Naive thymus-derived CD8-positive, alpha-beta T cell (primary cell): ENCODE data around the gene SLC11A2. TPM values are rescaled to one million over a fixed set of nuclear protein-coding genes. Genes with fewer than 3 reads are reported as not detected.

ENCODE experiments used
- ATAC-seq, 2 donors: fragments of 150-1000 bp; cut with Tn5 transposase in 1 of 2; sonication (Bioruptor Pico), chemical (Tn5 transposase) in 1 of 2; 1 replicate in 1 of 2; 2 replicates in 1 of 2; pipeline ENCODE4 v1.10.0; 2021; ENCODE audit warnings: mild to moderate bottlenecking in 2 of 2, moderate library complexity in 2 of 2
- POLR2A ChIA-PET: fragments of 350-600 bp; sonication (Branson Sonifier 250); formaldehyde crosslinking; loops from one replicate; lab custom pipeline; 2021; ENCODE audit warnings: antibody characterized with exemption; lab: Charles Lee
- DNase-seq, 10 donors: peaks; one replicate each; pipeline versions ENCODE4 v3.0.0 to v3.0.0-alpha.2; 2020 to 2022
- H3K27ac Mint-ChIP-seq, 10 donors: one replicate each; pipeline ENCODE4 v1.8.0; 2020 to 2022; ENCODE audit warnings: mild to moderate bottlenecking in 10 of 10, mixed read lengths in 10 of 10, moderate library complexity in 4 of 10, inconsistent platforms in 1 of 10
- H3K27me3 Mint-ChIP-seq, 5 donors: one replicate each; pipeline ENCODE4 v1.8.0; 2021 to 2022; ENCODE audit warnings: mixed read lengths in 5 of 5
- H3K36me3 Mint-ChIP-seq, 3 donors: one replicate each; pipeline ENCODE4 v1.8.0; 2020 to 2022; ENCODE audit warnings: mixed read lengths in 3 of 3, mild to moderate bottlenecking in 2 of 3, inconsistent platforms in 1 of 3
- H3K4me1 Mint-ChIP-seq, 4 donors: one replicate each; pipeline ENCODE4 v1.8.0; 2021 to 2022; ENCODE audit warnings: mixed read lengths in 4 of 4
- H3K4me3 Mint-ChIP-seq, 10 donors: one replicate each; pipeline ENCODE4 v1.8.0; 2020 to 2022; ENCODE audit warnings: mild to moderate bottlenecking in 10 of 10, mixed read lengths in 10 of 10, moderate library complexity in 6 of 10, inconsistent platforms in 1 of 10
- H3K9me3 Mint-ChIP-seq, 9 donors: one replicate each; pipeline ENCODE4 v1.8.0; 2020 to 2022; ENCODE audit warnings: mixed read lengths in 9 of 9, mild to moderate bottlenecking in 3 of 9, inconsistent platforms in 1 of 9, moderate library complexity in 1 of 9
- polyA plus RNA-seq, 3 donors: library from polyadenylated mRNA; unstranded; fragments of 300-500 nt; fragmentation: Illumina TruSeq; gene quantifications; one replicate each; pipeline ENCODE4 v1.2.3, GENCODE V29; 2021
- total RNA-seq, 8 experiments: library from RNA in 2 of 8; stranded (reverse) in 2 of 8; gene quantifications; one replicate each; pipeline ENCODE4 v1.2.3 and lab custom pipeline; 2021 to 2026

Gene SLC11A2
- total and polyA plus RNA-seq, 5 experiments from 2014 or later: 6.9 to 70.2 (median 17.2) TPM

- no peaks in the 10 kb centered on the region for H3K9me3 Mint-ChIP-seq
- POLR2A ChIA-PET: interaction anchor here (0.6 to 3.1 kb wide), 3 partner anchors 17 to 73 kb away, joined by 3 to 23 read pairs (median 3); partner anchors contain the start of gene SLC11A2
- peak overlapping the region; percentile 82 to 95 (median 86) for H3K27ac Mint-ChIP-seq
- DNase-seq (no peak), ATAC-seq (no peak)
- H3K4me1 Mint-ChIP-seq: peaks cover 12 to 57% (median 36%) of the 10 kb centered on the region in 4 donors
- H3K4me3 Mint-ChIP-seq: peak overlapping the region; percentile 70 to 93 (median 83)
- peaks cover 0 to 49% (median 3%) of the 10 kb centered on the region in 3 donors for H3K36me3 Mint-ChIP-seq
- no peaks in the 10 kb centered on the region for H3K27me3 Mint-ChIP-seq
Measured at GRCh38 chr12:51008329-51009055, 17.7 kb downstream of the SLC11A2 start.

- POLR2A ChIA-PET: no interaction called here
- H3K36me3 Mint-ChIP-seq: peaks cover 0 to 75% (median 3%) of the 10 kb centered on the region in 3 donors
- peaks cover 5 to 33% (median 21%) of the 10 kb centered on the region in 4 donors for H3K4me1 Mint-ChIP-seq
- H3K4me3 Mint-ChIP-seq: no peak overlapping the region
- H3K9me3 Mint-ChIP-seq: no peaks in the 10 kb centered on the region
- no peak for DNase-seq
- H3K27ac Mint-ChIP-seq: peak overlapping the region in 5 of 10 donors; percentile 15 to 81 (median 64)
- ATAC-seq: no peak
- no peaks in the 10 kb centered on the region for H3K27me3 Mint-ChIP-seq
Measured at GRCh38 chr12:51005671-51006070, 20.5 kb downstream of the SLC11A2 start.

- H3K36me3 Mint-ChIP-seq: peaks cover 0 to 82% (median 9%) of the 10 kb centered on the region in 3 donors
- no peaks in the 10 kb centered on the region for H3K27me3 Mint-ChIP-seq
- DNase-seq (no peak), ATAC-seq (no peak)
- H3K4me3 Mint-ChIP-seq: no peak overlapping the region
- peaks cover 5 to 27% (median 17%) of the 10 kb centered on the region in 4 donors for H3K4me1 Mint-ChIP-seq
- H3K9me3 Mint-ChIP-seq: no peaks in the 10 kb centered on the region
- peak overlapping the region in 5 of 10 donors; percentile 17 to 81 (median 59) for H3K27ac Mint-ChIP-seq
- POLR2A ChIA-PET: no interaction called here
Measured at GRCh38 chr12:51005030-51005429, 21.2 kb downstream of the SLC11A2 start.

DNA sequence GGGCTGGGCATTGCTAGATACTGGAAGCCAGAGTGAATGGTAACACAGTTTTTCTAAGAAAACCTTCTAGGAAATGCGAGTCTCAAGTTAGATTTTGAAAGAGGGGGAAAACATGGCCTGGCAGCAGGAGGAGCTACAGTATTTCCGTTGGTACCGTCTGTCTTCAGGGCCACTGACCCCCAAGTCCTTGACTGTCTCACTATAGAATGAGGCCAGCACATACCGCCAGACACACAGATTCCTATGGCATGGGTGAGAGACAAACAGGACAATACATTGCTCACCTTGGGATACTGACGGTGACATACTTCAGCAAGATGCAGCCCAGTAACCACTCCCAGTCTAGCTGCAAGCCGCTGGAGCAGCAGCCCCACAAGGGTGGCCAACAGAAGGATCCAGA, 21.7 kb downstream of the SLC11A2 start:
- Mint-ChIP-seq H3K4me3 (no peak overlapping the region), H3K4me1 (peaks cover 5 to 21% (median 14%) of the 10 kb centered on the region in 4 donors), H3K36me3 (peaks cover 0 to 87% (median 9%) of the 10 kb centered on the region in 3 donors), H3K9me3 (no peaks in the 10 kb centered on the region), H3K27ac (peak overlapping the region in 7 of 10 donors; percentile 1 to 69 (median 19)), H3K27me3 (no peaks in the 10 kb centered on the region)
- POLR2A ChIA-PET: no interaction called here
- ATAC-seq (no peak), DNase-seq (no peak)

DNA sequence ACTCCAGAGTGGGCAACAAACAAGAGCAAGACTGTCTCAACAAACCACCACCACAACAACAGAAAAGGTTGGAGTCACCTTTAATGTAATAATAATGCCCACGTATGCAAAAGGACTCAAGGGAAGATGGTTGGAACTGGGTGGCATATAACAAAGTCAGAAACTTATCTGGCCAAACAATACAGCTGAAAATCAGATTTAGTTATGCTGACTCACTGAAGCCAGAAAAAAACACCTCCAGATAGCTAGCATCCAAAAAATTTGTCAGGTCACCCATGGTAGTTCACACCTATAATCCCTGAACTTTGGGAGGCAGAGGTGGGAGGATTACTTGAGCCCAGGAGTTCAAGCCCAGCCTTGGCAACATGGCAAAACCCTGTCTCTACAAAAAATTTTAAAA, 24.4 kb downstream of the SLC11A2 start:
- Mint-ChIP-seq H3K4me1 (peaks cover 0 to 7% (median 0%) of the 10 kb centered on the region in 4 donors), H3K36me3 (peaks cover 0 to 91% (median 12%) of the 10 kb centered on the region in 3 donors), H3K9me3 (no peaks in the 10 kb centered on the region), H3K27ac (peak overlapping the region in 2 of 10 donors; percentile 22 to 73), H3K27me3 (no peaks in the 10 kb centered on the region), H3K4me3 (no peak overlapping the region)
- no peak for ATAC-seq
- POLR2A ChIA-PET: interaction anchor here (1.1 kb wide), 1 partner anchor 11 kb away, joined by 3 read pairs; no protein-coding TSS in a partner anchor
- no peak for DNase-seq

GRCh38 chr12:51000245-51000644, 25.9 kb downstream of the SLC11A2 start:
- Mint-ChIP-seq H3K4me3 (no peak overlapping the region), H3K27me3 (no peaks in the 10 kb centered on the region), H3K27ac (peak overlapping the region in 1 of 10 donors; percentile 4), H3K36me3 (peaks cover 4 to 91% (median 20%) of the 10 kb centered on the region in 3 donors), H3K9me3 (no peaks in the 10 kb centered on the region), H3K4me1 (peaks cover 0 to 2% (median 0%) of the 10 kb centered on the region in 4 donors)
- POLR2A ChIA-PET: no interaction called here
- DNase-seq: no peak
- no peak for ATAC-seq

GRCh38 chr12:50999093-50999492, 27.1 kb downstream of the SLC11A2 start:
- Mint-ChIP-seq H3K9me3 (no peaks in the 10 kb centered on the region), H3K27me3 (no peaks in the 10 kb centered on the region), H3K4me3 (no peak overlapping the region), H3K4me1 (peaks cover 0 to 3% (median under 1%) of the 10 kb centered on the region in 4 donors), H3K27ac (no peak overlapping the region), H3K36me3 (peaks cover 4 to 91% (median 29%) of the 10 kb centered on the region in 3 donors)
- DNase-seq: no peak
- POLR2A ChIA-PET: interaction anchor here (0.5 to 1.5 kb wide), 2 partner anchors 24 to 246 kb away, joined by 4 to 5 read pairs; no protein-coding TSS in a partner anchor
- no peak for ATAC-seq

DNA sequence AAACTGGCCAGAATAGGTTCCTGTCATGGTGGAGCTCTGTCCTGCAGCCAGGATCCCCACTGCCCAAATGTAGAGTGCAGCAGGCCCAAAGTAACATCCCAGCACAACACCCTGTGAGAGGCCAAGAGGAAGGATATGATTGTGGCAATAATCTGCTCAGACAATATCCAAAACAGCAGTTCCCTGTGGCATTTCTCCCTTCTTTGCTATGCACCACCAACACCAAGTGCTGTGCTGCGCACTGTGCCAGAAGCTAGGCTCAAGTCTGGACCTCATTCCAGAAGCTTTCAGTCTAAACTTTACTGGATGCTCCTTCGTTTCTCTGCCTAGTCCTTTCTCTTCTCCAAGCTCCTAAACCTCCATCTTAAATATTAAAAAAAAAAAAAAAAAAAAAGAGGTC, 33.4 kb downstream of the SLC11A2 start:
- Mint-ChIP-seq H3K4me1 (peaks cover 0 to 3% (median under 1%) of the 10 kb centered on the region in 4 donors), H3K27ac (no peak overlapping the region), H3K27me3 (no peaks in the 10 kb centered on the region), H3K9me3 (no peaks in the 10 kb centered on the region), H3K36me3 (peaks cover 4 to 93% (median 49%) of the 10 kb centered on the region in 3 donors), H3K4me3 (no peak overlapping the region)
- POLR2A ChIA-PET: no interaction called here
- no peak for ATAC-seq
- no peak for DNase-seq

- DNase-seq (no peak), ATAC-seq (no peak)
- Mint-ChIP-seq H3K36me3 (peaks cover 4 to 96% (median 44%) of the 10 kb centered on the region in 3 donors), H3K4me1 (peaks cover 3 to 11% (median 6%) of the 10 kb centered on the region in 4 donors), H3K27ac (peak overlapping the region in 1 of 10 donors; percentile 25), H3K27me3 (no peaks in the 10 kb centered on the region), H3K9me3 (no peaks in the 10 kb centered on the region), H3K4me3 (no peak overlapping the region)
- POLR2A ChIA-PET: no interaction called here
Measured at GRCh38 chr12:50991291-50991690, 34.9 kb downstream of the SLC11A2 start.

- no peak for DNase-seq
- Mint-ChIP-seq H3K9me3 (no peaks in the 10 kb centered on the region), H3K27ac (peak overlapping the region in 4 of 10 donors; percentile 6 to 70 (median 29)), H3K27me3 (no peaks in the 10 kb centered on the region), H3K4me1 (peaks cover 3 to 11% (median 6%) of the 10 kb centered on the region in 4 donors), H3K36me3 (peaks cover 3 to 94% (median 42%) of the 10 kb centered on the region in 3 donors), H3K4me3 (no peak overlapping the region)
- POLR2A ChIA-PET: no interaction called here
- no peak for ATAC-seq
Measured at GRCh38 chr12:50990791-50991190, 35.4 kb downstream of the SLC11A2 start.

DNA sequence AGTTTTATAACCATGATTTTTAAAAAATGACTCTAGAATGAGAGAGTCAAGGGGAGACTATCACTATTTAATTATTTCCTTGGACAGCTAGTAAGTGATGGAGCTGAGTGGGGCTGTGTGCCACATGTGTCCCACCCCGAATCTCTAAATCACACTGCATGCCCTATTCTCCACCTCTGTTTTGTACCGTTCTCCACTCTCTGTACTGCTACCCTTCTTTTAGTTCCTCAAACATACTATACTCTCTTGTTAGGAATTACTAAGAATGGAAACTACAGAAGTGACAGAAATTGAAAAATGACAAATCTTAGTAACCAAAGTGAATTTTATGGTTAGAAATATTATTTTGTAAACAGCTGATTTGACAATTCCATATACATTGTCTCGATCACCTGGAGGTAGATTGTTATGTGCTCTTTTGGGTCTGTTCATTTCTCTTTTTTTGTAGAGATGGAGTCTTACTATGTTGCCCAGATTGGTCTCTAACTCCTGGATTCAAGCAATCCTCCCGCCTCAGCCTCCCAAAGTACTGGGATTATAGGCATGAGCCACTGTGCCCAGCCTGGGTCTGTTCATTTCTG, 35.9 kb downstream of the SLC11A2 start:
- Mint-ChIP-seq H3K36me3 (peaks cover 0 to 89% (median 38%) of the 10 kb centered on the region in 3 donors), H3K27ac (peak overlapping the region in 3 of 10 donors; percentile 6 to 70 (median 51)), H3K4me1 (peaks cover 2 to 11% (median 6%) of the 10 kb centered on the region in 4 donors), H3K27me3 (no peaks in the 10 kb centered on the region), H3K9me3 (no peaks in the 10 kb centered on the region), H3K4me3 (no peak overlapping the region)
- POLR2A ChIA-PET: no interaction called here
- no peak for ATAC-seq
- DNase-seq: no peak

- H3K36me3 Mint-ChIP-seq: peaks cover 0 to 77% (median 28%) of the 10 kb centered on the region in 3 donors
- POLR2A ChIA-PET: no interaction called here
Measured at GRCh38 chr12:50988871-50989270, 37.3 kb downstream of the SLC11A2 start.

More at GRCh38 chr12:50988871-50989270, 37.3 kb downstream of the SLC11A2 start:
- H3K4me1 Mint-ChIP-seq: peaks cover 2 to 9% (median 6%) of the 10 kb centered on the region in 4 donors
- H3K9me3 Mint-ChIP-seq: no peaks in the 10 kb centered on the region
- no peaks in the 10 kb centered on the region for H3K27me3 Mint-ChIP-seq
- H3K4me3 Mint-ChIP-seq: no peak overlapping the region
- ATAC-seq (no peak), DNase-seq (no peak)
- H3K27ac Mint-ChIP-seq: peak overlapping the region in 3 of 10 donors; percentile 6 to 54 (median 12)
